LNCAP (cell line): ENCODE measurements around the gene FAM222A.

Source experiments
- TF ChIP-seq, protein P1 (sequence below): fragments of 450-650 bp; IDR thresholded peaks from 2 replicates; pipeline ENCODE4 v1.5.1; 2017; ENCODE audit warnings: mild to moderate bottlenecking

The FAM222A gene

DNA sequence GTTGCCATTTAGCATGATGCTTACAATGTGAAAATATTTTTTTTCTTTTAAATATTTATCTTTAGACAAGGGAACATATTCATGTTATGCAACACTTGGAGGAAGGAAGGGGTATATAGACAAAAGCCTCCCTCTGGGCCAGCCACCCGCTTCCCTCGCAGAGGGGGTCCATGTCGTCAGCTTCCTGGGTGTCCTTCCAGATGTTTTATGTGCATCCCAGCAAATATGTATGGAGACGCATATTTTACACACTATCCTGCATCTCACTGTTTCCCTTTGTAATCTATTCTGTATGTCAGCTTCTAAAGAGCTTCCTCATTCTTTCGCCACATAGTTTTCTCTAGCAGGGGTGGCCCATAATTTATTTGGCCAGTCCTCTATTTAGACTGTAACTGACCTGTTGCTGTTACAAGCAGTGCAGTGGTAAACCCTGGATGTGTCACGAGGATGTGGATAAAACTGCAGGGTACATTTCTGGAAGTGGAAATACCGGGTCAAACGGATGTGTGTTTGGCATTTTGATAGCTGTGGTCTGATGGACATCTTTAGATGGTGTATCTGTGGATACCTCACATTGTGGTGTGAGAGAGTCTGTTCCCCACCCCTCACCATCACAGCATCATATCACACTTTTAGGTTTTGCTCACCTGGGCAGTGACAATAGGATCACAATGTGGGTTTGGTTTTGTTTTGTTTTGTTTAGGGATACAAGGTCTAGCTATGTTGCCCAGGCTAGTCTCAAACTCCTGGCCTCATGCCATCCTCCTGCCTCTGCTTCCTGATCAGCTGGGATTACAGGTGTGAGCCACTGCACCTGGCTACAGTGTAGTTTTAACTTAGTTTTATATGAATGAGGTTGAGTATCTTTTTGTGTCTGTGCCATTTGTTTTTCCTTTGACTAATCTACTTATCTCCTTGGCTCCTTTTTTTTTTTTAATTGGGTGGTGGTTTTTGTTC is 31.6 kb downstream of the FAM222A start:
- TF ChIP-seq, protein P1, sequence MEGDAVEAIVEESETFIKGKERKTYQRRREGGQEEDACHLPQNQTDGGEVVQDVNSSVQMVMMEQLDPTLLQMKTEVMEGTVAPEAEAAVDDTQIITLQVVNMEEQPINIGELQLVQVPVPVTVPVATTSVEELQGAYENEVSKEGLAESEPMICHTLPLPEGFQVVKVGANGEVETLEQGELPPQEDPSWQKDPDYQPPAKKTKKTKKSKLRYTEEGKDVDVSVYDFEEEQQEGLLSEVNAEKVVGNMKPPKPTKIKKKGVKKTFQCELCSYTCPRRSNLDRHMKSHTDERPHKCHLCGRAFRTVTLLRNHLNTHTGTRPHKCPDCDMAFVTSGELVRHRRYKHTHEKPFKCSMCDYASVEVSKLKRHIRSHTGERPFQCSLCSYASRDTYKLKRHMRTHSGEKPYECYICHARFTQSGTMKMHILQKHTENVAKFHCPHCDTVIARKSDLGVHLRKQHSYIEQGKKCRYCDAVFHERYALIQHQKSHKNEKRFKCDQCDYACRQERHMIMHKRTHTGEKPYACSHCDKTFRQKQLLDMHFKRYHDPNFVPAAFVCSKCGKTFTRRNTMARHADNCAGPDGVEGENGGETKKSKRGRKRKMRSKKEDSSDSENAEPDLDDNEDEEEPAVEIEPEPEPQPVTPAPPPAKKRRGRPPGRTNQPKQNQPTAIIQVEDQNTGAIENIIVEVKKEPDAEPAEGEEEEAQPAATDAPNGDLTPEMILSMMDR = no peak

DNA sequence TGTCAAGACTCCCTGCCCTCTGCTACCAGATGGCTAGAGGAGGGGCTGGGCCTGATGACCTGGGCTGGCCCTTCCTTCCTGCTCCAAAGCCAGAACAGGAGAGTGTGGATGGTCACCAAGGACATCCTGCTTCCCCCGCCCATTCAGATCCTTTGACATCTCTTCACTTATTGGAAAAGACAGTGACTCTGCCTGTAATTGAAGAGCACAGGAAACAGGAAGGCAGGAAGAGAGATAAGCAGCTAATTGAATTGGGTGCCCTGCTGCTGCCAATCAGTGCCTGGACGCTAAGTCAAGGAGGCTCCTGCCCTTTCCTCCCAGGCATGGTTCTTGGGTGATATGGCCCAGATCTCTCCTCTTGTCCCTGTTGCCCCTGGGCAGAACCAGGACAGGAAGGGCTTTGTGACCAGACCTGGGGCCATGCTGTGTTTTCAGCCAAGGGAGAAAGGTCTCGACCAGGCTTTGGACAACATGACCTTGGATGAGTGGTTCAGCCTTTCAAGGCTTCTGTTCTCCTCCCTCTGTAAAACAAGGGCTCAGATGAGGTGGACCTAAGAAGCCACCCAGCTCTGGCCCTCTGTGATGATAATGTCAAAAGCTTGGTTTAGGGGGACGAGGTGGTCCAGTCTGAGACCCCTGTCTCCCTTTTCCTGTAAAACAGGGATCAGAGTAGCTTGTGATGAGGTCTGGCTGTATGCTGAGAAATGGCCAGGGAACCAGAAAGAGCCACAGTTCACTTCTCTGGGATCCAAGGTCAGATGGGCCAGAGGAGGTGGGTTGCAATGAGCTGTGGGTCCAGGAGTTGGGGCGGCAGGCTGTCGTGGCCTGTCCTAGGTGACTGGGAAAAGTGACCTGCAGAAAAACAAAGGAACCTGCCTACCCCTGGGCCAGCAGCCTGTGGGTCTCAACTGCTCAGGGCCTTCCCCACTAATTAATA is 38.8 kb downstream of the FAM222A start:
- TF ChIP-seq, protein P1 = no peak

DNA sequence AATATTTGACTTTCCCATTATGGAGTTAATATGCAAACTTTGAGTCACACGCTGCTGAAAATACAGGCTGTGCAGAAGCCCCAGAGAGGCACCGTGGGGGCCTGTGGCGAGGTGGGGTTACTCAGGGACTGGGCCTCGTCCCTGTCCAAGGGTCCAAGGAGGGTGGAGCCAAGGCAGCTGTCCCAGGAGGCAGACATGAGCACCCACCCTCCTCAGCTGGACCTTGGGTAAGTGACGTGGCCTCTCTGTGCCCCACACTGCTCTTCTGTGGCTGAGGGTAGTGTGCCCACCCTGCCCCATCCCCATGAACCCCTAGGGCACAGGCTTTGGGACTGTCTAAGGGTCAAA is 39.4 kb downstream of the FAM222A start:
- TF ChIP-seq, protein P1 = no peak

DNA sequence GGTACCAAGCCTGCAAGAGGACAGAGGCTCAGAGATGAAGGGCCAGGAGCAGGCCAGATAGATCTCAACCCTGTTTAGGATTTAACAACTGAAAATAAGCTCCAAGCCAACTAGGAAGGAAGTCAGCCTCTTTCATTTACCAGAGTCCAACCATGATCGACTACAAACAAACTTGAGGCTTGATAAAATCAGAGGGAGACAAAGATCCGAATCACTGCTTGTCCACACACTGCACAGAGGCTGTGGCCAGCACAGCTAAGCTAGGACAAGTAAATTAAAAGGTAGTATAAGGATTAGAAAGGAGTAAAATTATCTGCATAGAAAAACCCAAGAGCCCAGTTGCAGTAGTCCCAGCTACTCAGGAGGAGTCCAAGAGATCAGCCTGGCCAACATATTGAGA is 40.3 kb downstream of the FAM222A start:
- TF ChIP-seq, protein P1 = no peak

DNA sequence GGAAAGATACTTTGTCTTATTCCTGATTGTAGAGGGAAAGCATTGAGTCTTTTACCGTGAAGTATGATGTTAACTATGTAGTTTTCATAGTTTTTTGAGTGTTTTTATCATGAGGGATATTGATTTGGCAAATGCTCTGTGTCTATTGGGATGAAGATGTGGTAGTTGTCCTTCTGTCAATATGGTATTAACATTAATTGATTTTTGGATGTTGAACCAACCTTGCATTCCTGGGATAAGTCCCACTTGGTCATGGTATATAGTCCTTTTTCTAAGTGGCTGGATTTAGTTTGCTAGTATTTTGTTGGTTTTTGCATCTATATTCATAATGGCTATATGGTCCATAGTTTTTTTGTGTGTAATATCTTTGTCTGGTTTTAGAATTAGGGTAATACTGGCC is 42.8 kb downstream of the FAM222A start:
- TF ChIP-seq, protein P1 = no peak

DNA sequence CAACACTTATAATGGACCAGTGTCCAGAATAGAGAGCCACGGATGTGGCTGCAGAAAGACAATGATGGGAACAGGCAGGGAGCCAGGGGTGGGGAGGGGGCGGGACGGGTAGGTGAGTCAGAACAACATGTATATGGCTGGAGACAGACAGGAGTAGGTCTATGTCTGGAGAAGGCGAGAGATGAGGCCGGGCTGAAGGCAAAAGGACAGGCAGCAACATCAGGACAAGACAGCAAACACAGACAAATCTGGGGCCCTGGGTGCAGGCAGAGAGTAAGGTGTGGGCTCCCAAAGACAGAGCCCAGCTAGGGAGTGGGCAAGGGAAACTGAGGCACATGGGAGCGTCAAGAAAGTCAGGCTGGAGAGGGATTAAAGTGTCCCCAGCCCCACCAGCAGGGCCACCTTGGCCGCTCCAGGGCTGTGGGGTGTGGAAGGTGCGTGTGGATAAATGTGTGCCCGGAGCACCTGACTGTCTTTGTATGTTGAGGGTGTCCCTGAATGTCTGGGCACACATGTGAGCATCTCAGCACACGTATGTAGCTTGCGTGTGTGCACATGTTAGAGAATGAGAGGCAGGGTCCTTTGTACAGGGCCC is 44.1 kb downstream of the FAM222A start:
- TF ChIP-seq, protein P1 = no peak
